Activated CD4-positive, alpha-beta T cell treated with anti-CD3 and anti-CD28 coated beads, Interleukin-2, Interleukin-6, amounts not matched to agents 100 ng/mL and 50 ng/mL, durations not matched to agents 16 hours and 8 hours (primary cell): ENCODE results near the gene ZNF512B.
"Not testable (repeated sequence)": the region's sequence is repeated elsewhere in the genome, so short reads cannot be mapped to it uniquely, and the experiment has no call there.

Experiments
- DNase-seq: peaks from one replicate; pipeline ENCODE4 v3.0.0-alpha.2; 2020

The ZNF512B gene

DNA sequence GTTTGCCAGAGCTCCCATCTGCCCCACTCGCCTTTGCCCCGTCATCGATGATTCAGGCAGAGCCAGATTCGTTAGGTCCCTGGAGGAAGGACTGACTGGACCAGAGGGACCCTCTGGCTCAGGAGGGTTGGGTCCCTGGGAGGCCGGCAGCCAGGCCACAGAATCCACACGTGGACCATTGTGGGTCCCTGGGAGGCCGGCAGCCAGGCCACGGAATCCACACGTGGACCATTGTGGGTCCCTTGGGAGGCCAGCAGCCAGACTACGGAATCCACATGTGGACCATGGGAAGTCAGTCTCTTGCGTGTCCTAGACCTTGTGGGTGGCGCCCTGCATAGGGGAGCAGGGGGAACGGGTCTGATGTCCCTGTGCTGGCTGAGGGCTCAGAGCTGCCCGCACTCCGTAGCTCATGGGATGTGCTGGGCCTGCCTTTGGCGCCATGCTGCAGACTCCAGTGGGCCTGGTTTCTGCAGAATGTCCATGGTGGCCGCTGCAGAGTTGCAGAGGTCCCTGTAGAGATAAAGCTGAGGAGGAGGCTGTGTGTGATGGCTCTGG lies 37.0 kb downstream of the ZNF512B start:
- DNase-seq, result no peak

DNA sequence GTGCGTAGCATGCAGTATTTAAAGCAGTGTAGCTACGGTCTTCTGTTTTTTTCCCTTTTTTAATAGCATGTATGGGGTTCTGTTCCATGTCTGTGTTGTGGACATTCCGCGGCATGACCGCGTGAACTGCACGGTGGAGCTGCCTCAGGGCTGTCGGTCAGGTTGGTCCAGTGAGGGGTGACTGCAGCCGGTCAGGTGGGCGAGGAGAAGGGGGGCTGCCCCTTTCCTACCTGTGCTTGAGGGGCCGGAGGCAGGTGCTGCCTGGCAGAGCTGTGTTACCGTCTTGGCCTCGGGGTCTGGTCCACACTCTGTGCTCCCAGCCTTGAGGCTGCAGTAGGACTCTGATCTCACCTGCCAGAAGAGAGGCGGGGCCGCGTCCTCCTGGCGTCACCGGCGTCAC lies 38.0 kb downstream of the ZNF512B start:
- no peak for DNase-seq

DNA sequence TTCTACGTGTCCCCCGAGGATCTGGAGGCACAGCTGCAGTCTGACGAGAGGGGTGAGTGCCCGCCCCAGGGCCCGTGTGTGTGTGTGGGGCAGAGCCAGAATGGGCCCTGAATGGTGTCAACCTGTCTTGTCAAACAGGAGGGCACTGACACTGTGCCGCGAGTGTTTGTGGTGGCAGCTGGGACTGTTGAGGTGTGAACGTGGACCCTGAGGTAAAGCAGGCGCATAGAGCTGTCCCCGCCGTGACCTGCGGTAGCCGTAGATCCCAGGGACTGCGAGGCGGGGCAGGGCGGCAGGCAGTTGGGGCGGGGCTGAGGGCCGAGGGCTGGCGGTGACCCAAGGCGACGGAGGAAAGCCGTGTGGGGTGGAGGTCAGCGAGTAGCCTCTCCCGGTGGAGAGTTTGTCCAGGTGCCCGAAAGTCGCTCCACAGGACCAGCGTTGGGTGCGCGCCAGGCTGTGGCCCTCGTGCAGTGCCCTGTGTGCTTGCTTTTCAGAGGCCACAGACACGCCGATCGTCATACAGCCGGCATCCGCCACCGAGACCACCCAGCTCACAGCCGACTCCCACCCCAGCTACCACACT lies 38.7 kb downstream of the ZNF512B start:
- no peak for DNase-seq

DNA sequence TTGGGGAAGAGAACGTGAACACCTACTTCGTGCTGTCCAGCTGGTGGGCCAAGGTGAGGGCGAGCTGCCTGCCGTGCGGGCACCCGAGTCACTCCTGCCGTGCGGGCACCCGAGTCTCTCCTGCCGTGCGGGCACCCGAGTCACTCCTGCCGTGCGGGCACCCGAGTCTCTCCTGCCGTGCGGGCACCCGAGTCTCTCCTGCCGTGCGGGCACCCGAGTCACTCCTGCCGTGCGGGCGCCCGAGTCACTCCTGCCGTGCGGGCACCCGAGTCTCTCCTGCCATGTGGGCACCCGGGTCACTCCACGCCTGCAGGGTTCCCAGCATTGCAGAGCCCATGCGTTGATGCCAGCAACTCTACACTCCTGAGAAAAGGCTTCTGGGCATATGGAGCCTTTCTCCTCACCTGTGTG lies 40.3 kb downstream of the ZNF512B start:
- not testable (repeated sequence) for DNase-seq

DNA sequence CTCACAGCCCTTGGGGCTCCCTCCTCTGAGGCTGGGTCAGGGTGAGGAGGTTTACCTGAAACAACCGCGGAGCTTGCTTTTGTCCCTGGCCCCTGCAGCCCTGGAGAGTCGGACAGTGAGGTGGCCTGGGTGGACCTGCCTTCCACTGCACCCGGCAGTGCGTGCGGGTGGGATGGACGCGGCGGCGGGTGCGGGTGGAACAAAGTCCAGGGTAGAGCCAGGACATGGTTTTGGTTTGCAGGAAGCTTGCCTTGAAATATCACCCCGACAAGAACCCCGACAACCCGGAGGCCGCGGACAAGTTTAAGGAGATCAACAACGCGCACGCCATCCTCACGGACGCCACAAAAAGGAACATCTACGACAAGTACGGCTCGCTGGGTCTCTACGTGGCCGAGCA lies 40.7 kb downstream of the ZNF512B start:
- DNase-seq, result no peak

DNA sequence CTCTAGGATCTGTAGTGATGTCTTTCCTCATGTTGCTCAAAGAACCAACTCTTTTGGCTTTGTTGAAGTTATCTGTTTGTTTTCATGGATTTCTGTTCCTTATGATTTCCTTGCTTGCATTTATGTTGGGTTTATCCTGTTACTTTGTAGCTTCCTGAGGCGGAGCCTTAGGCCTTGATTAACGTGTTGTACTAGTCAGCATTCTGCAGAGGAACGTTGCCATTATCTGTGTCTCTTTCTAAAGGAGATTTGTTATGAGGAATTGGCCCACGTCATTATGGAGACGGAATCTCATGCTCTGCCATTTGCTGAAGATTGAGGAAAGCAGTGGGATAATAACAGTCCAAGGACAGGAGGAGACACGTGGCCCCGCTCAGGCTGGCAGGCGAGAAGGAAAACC lies 43.4 kb downstream of the ZNF512B start:
- no peak for DNase-seq

DNA sequence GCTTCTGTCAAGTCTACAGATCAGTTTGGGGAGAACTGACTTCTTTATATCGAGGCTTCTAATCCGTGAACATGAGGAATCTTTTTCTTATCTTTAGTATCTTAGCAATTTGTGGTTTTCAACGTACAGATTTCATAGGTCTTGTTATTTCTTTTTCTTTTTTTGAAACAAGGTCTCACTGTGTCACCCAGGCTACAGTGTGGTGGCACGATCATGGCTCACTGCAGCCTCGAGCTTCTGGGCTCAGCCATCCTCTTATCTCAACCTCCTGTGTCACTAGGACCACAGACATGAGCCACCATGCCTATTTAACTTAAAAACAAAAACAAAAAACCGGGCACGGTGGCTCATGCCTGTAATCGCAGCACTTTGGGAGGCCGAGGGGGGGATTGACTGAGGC lies 45.5 kb downstream of the ZNF512B start:
- no peak for DNase-seq

DNA sequence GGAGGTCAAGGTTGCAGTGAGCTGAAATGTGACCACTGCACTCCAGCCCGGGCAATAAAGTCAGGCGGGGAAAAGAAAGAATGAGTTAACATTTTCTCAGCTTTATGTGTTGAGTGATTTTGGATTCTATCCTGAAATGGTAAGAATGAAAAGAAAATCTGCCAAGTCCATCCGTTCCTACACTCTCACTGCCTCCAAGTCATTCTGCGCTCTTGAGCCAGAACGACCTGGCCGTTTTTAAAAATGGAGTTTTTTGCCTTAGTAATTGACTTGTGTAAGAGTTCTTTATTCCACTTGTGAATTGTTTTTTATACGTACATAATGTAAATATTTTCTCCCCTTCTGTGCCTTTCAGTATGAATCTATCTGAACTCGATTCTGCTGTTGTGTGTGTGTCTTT lies 46.1 kb downstream of the ZNF512B start:
- no peak for DNase-seq

DNA sequence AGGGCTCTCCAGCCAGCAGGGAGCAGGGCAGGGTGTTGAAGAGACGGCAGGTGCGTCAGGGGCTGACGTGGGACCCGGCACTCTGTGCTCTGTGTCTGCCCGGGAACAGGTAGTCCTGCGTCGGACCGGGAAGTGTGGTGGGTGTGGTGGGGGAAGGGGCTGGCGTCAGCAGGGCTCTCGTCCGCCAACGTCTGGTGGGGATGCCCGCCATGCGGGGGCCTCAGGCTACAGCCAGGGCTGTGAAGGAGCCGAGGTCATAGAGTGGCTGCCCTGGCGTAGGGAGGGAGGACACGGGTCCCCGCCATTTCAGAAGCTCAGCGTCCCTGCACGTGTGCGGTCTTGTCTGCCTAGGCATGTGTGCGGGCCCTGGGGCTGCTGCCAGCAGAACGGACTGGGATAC lies 49.5 kb downstream of the ZNF512B start:
- no peak for DNase-seq

DNA sequence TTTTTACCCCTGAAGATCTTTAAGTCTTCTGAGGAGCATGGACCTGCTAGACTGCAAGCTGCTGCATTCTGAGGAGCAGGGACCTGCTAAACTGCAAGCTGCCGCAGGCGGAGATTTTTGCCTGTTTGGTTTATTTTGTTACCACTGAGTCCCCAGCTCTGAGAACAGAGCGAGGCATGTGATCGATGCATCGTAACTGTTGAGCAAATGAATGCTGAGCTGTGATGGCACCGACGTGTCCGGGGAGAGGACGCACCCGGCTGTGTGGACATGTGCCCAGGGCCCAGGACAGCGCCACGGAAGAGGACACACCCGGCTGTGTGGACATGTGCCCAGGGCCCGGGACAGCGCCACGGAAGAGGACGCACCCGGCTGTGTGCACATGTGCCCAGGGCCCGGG lies 50.6 kb downstream of the ZNF512B start:
- DNase-seq, result no peak

DNA sequence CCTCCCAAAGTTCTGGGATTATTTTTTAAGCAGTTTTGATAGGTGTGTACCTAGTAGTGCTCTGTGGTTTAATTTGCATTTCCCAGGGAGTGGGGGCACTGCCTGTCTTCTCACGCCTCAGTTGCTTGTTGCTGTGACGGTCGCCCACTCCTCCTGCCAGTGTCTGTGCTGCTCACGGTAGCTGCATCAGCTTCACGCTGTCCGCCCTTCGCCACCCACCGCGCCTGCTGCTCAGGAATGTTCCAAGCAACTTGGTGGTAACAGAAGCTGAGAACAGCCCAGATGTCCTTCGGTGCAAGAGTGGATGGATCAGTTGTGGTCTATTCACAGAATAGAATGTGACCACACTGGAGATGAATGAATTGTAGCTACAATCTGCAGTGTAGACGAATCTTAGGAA lies 51.9 kb downstream of the ZNF512B start:
- no peak for DNase-seq

DNA sequence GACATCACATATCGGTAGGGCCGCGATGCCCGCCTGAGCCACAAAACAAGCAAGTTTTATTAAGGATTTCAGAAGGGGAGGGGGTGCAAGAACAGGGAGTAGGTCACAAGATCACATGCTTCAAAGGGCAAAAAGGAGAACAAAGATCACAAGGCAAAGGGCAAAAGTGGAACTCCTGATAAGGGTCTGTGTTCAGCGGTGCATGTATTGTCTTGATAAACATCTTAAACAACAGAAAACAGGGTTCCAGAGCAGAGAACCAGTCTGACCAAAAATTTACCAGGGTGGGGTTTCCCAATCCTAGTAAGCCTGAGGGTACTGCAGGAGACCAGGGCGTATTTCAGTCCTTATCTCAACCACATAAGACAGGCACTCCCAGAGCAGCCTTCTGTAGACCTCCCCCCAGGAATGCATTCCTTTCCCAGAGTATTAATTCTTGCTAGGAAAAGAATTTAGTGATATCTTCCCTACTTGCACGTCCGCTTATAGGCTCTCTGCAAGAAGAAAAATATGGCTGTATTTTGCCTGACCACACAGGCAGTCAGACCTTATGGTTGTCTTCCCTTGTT lies 53.3 kb downstream of the ZNF512B start:
- not testable (repeated sequence) for DNase-seq

DNA sequence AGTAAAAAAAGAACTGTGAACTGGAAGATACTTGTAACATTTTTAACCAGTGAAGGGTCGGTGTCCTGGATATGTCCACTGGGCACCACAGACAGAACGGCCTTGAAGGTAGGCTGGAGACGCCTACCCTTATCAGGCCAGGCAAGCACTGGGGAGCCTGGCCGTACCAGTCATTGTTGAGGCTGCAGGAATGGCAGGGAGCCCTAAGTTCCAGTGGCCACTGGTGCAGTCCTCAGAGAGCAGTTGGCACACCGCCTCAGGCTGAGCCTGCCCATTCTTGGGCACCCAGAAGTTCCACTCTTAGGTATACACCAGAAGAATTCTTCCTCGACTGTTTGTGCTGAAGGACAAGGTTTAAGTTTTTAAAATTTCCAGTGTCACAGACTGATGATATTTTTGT lies 54.3 kb downstream of the ZNF512B start:
- no peak for DNase-seq

DNA sequence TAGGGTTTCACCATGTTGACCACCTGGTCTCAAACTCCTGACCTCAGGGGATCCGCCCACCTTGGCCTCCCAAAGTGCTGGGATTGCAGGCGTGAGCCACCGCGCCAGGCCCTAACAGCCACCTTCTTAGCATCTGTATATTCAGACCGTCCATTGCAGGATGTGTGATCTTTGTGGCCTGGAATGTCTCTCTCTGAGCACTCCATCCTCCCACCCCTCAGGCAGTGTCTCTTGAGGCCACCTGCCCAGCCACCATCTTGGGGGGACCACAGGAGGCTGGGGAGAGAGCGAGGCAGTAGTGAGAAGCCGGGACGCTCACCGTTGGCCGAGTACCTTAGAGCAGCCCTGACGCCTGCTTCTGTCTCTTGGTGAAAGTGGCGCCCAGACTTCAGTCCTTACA lies 56.0 kb downstream of the ZNF512B start:
- DNase-seq, result no peak

DNA sequence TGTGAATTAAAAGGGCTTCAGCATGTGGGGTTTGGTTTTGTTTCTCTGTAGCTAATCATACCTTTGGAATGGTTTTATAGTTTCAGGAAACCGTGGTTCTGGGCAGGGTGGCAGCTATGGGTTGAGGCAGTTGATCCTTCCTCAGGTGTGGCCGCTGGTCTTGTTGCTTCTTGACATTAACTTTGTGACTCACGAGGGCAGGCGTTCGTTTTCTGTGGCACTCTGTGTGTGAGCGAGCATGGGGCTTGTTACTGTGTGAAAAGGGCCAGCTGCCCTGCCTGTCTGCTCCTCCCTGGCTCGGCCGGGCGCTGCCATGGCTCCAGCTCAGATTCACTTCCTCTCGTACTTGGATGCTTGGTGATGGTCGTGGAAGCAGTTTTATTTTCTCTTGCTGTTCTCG lies 58.6 kb downstream of the ZNF512B start:
- no peak for DNase-seq

DNA sequence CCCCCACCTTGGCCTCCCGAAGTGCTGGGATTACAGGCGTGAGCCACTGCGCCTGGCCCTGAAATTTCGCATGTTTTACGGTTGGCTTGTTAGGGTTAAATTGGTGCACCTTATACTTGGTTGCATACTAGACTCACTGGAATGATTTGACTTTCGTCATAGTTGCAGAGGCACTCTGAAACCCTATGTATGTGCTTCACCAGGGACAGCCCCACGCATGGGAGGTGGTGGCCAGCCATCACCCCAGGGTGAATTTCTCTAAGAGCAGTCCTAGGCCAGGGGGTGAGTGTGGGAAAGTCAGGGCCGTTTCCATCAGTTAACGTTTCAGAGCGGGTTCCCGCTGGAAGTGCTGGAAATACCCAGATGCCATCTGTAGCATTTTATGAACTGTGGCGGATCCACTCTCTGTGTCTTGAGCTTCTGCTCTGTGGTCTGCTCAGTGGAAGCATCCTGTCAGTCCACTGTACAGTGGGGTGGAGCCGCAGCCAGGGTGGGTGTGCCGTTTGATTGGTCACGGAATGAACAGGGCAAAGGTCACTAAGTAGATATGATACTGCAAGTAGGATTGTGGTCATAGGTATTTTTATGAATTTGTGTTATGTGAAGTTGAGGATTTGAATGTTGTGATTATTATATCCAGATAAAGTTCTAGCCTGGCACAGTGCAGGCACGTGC lies 61.6 kb downstream of the ZNF512B start:
- no peak for DNase-seq
